GM06990 (cell line): ENCODE data around the gene GALNT13.

Source experiments
- DNase-seq: peaks from one replicate; pipeline ENCODE4 v3.0.0-alpha.2; 2011; ENCODE audit not compliant: insufficient read length; ENCODE audit errors: extremely low read depth
- H3K27me3 ChIP-seq: replicated peaks from 2 replicates; pipeline ENCODE4 v1.6.0; 2011; ENCODE audit warnings: low read length; ENCODE audit not compliant: control insufficient read depth, insufficient read depth
- H3K36me3 ChIP-seq: 2 replicates; pipeline ENCODE4 v1.5.1; 2011; ENCODE audit warnings: low read length; ENCODE audit not compliant: control insufficient read depth, insufficient read depth
- H3K4me3 ChIP-seq: replicated peaks from 2 replicates; pipeline ENCODE4 v1.5.1; 2011; ENCODE audit warnings: low read depth, mild to moderate bottlenecking, control low read depth, low read length
- CTCF ChIP-seq: IDR thresholded peaks from 2 replicates; pipeline ENCODE4 v1.5.1; 2011; ENCODE audit warnings: low read length, control low read depth, mild to moderate bottlenecking, inconsistent platforms; ENCODE audit not compliant: insufficient read depth, poor library complexity, severe bottlenecking

Gene GALNT13

GRCh38 chr2:154093856-154094255, 222.1 kb downstream of the GALNT13 start:
- no peak for TF ChIP-seq CTCF
- Histone ChIP-seq H3K36me3 (no peaks in the 10 kb centered on the region), H3K4me3 (no peak overlapping the region), H3K27me3 (no peaks in the 10 kb centered on the region)
- no peak for DNase-seq

GRCh38 chr2:154097833-154098398, 226.2 kb downstream of the GALNT13 start:
- TF ChIP-seq CTCF = no peak
- Histone ChIP-seq H3K27me3 (no peaks in the 10 kb centered on the region), H3K4me3 (no peak overlapping the region), H3K36me3 (no peaks in the 10 kb centered on the region)
- DNase-seq = no peak

- no peak for TF ChIP-seq CTCF
- no peak for DNase-seq
- H3K4me3 ChIP-seq = no peak overlapping the region
- H3K36me3 ChIP-seq = no peaks in the 10 kb centered on the region
- no peaks in the 10 kb centered on the region for H3K27me3 ChIP-seq
Measured at GRCh38 chr2:154120706-154121105, 249.0 kb downstream of the GALNT13 start.

- no peak for DNase-seq
Measured at GRCh38 chr2:154125891-154126290, 254.2 kb downstream of the GALNT13 start.

GRCh38 chr2:154130821-154131220, 259.1 kb downstream of the GALNT13 start:
- H3K4me3 ChIP-seq = no peak overlapping the region
- no peak for TF ChIP-seq CTCF
- H3K27me3 ChIP-seq = no peaks in the 10 kb centered on the region
- DNase-seq = no peak
- H3K36me3 ChIP-seq = no peaks in the 10 kb centered on the region

More at GRCh38 chr2:154125891-154126290, 254.2 kb downstream of the GALNT13 start:
- no peak for TF ChIP-seq CTCF
- H3K36me3 ChIP-seq = no peaks in the 10 kb centered on the region
- H3K4me3 ChIP-seq = no peak overlapping the region
- H3K27me3 ChIP-seq = no peaks in the 10 kb centered on the region

GRCh38 chr2:154132827-154133226, 261.1 kb downstream of the GALNT13 start:
- Histone ChIP-seq H3K27me3 (no peaks in the 10 kb centered on the region), H3K4me3 (no peak overlapping the region), H3K36me3 (no peaks in the 10 kb centered on the region)
- no peak for DNase-seq
- TF ChIP-seq CTCF = no peak
